Glutamatergic neuron (in vitro differentiated cells): Measurements from ENCODE around the gene TEX22. TPM values are rescaled to one million over a fixed set of nuclear protein-coding genes. Genes with fewer than 3 reads are reported as not detected.

Experiments used
- DNase-seq: peaks from one replicate; pipeline ENCODE4 v3.0.0; 2022
- H3K27ac Mint-ChIP-seq: one replicate; pipeline ENCODE4 v1.8.0; 2020; ENCODE audit warnings: mild to moderate bottlenecking, mixed read lengths, inconsistent platforms; ENCODE audit not compliant: unreplicated experiment
- H3K27me3 Mint-ChIP-seq: one replicate; pipeline ENCODE4 v1.8.0; 2020; ENCODE audit warnings: mild to moderate bottlenecking, moderate library complexity, mixed read lengths, inconsistent platforms; ENCODE audit not compliant: unreplicated experiment
- H3K36me3 Mint-ChIP-seq: one replicate; pipeline ENCODE4 v1.8.0; 2020; ENCODE audit warnings: mild to moderate bottlenecking, mixed read lengths, inconsistent platforms; ENCODE audit not compliant: unreplicated experiment
- H3K4me1 Mint-ChIP-seq: one replicate; pipeline ENCODE4 v1.8.0; 2020; ENCODE audit warnings: mild to moderate bottlenecking, low read depth, mixed read lengths, inconsistent platforms; ENCODE audit not compliant: unreplicated experiment
- H3K4me3 Mint-ChIP-seq: one replicate; pipeline ENCODE4 v1.8.0; 2020; ENCODE audit warnings: mild to moderate bottlenecking, mixed read lengths, inconsistent platforms; ENCODE audit not compliant: unreplicated experiment
- H3K9me3 Mint-ChIP-seq: one replicate; pipeline ENCODE4 v1.8.0; 2020; ENCODE audit warnings: mild to moderate bottlenecking, moderate library complexity, mixed read lengths, inconsistent platforms; ENCODE audit not compliant: unreplicated experiment
- total RNA-seq: library from RNA; stranded (reverse); fragmentation: NEBNext Ultra II Directional; extraction: Animal tissue kit (Norgen Biotek cat#: 25700); gene quantifications from one replicate; pipeline ENCODE4 v1.2.1, GENCODE V29; 2021; ENCODE audit not compliant: unreplicated experiment
- TF ChIP-seq, protein P1 (sequence below): fragments of 200-600 bp; sonication (generic); IDR thresholded peaks from one replicate; pipeline ENCODE4 v1.5.0; 2021; ENCODE audit not compliant: partially characterized antibody, unreplicated experiment

Gene TEX22
- total RNA-seq, 1 donor from 2014 or later, result 2.7 TPM

GRCh38 chr14:105436891-105437722 is 38.8 kb downstream of the TEX22 start:
- H3K9me3 Mint-ChIP-seq, result peaks cover 13% of the 10 kb centered on the region
- peaks cover 4% of the 10 kb centered on the region for H3K4me1 Mint-ChIP-seq
- H3K4me3 Mint-ChIP-seq, result no peak overlapping the region
- TF ChIP-seq, protein P1, sequence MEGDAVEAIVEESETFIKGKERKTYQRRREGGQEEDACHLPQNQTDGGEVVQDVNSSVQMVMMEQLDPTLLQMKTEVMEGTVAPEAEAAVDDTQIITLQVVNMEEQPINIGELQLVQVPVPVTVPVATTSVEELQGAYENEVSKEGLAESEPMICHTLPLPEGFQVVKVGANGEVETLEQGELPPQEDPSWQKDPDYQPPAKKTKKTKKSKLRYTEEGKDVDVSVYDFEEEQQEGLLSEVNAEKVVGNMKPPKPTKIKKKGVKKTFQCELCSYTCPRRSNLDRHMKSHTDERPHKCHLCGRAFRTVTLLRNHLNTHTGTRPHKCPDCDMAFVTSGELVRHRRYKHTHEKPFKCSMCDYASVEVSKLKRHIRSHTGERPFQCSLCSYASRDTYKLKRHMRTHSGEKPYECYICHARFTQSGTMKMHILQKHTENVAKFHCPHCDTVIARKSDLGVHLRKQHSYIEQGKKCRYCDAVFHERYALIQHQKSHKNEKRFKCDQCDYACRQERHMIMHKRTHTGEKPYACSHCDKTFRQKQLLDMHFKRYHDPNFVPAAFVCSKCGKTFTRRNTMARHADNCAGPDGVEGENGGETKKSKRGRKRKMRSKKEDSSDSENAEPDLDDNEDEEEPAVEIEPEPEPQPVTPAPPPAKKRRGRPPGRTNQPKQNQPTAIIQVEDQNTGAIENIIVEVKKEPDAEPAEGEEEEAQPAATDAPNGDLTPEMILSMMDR, result no peak
- H3K36me3 Mint-ChIP-seq, result peaks cover 15% of the 10 kb centered on the region
- no peak for DNase-seq
- peaks cover 5% of the 10 kb centered on the region for H3K27me3 Mint-ChIP-seq
- H3K27ac Mint-ChIP-seq, result no peak overlapping the region

DNA sequence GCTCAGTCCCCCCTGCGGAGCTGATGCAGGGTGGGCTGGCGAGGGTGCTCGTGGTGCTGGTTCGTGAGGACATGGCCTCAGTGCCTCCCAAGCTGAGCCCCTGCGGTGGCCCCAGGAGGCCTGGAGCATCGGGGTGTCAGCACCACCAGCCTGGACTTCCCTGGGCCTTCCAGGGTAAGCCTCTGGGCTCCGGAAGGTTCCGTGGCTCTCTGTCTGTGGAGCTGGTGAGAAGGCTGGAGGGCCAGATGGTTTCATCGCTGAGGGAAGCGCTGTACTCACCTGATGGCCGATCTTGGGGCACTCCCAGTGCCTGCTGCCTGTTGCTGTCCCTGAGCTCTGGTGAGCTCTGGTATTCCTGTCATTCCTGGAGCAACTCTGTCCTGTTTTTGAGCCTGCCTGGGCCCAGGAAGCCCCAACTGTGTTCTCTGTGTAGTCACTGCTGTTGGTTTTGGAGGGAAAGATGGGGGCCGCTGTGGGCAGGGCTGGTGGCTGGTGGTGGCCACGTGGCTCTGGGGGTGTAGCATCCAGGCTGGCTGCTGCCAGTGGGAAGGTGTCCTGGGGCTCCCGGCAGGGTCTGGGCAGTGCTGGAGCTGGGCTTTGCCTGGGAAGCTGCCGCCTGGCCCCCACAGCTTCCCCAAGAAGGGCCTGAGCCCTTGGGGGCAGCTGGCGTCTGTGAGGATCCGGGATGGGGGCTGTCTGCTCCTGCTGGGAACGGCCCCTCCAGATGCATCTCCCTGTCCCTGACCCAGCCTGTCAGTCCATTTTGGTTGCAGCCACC is 39.6 kb downstream of the TEX22 start:
- Mint-ChIP-seq H3K4me3 (no peak overlapping the region), H3K4me1 (peaks cover 4% of the 10 kb centered on the region), H3K9me3 (peaks cover 15% of the 10 kb centered on the region), H3K27ac (no peak overlapping the region), H3K36me3 (peaks cover 15% of the 10 kb centered on the region), H3K27me3 (peaks cover 8% of the 10 kb centered on the region)
- no peak for DNase-seq
- TF ChIP-seq, protein P1, result no peak

DNA sequence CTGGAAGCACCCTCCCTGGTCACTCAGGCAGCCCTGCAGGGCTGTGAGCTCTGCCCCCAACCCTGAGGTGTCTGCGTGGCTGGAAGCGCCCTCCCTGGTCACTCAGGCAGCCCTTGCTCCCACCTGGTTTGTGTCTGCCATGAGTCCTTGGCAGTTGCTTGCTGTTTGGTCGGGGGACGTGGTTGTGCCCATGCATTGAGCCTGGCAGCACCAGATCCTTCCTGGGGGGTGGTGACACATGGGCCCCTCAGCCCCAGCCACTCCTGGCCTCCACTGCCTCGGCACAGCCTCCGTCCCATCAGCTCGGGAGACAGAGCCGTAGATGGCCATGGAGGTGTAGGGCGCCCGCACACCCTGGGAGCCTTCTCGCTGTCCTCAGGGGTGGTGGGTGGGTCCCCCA is 40.8 kb downstream of the TEX22 start:
- no peak for DNase-seq
- TF ChIP-seq, protein P1, result no peak
- no peak overlapping the region for H3K4me3 Mint-ChIP-seq
- peaks cover 4% of the 10 kb centered on the region for H3K4me1 Mint-ChIP-seq
- H3K9me3 Mint-ChIP-seq, result peaks cover 15% of the 10 kb centered on the region
- H3K27ac Mint-ChIP-seq, result no peak overlapping the region
- peaks cover 8% of the 10 kb centered on the region for H3K27me3 Mint-ChIP-seq
- peaks cover 15% of the 10 kb centered on the region for H3K36me3 Mint-ChIP-seq

GRCh38 chr14:105439710-105440553 is 41.6 kb downstream of the TEX22 start:
- TF ChIP-seq, protein P1, result no peak
- Mint-ChIP-seq H3K4me1 (peaks cover 4% of the 10 kb centered on the region), H3K9me3 (peaks cover 12% of the 10 kb centered on the region), H3K4me3 (no peak overlapping the region), H3K36me3 (peaks cover 12% of the 10 kb centered on the region), H3K27ac (no peak overlapping the region), H3K27me3 (peaks cover 12% of the 10 kb centered on the region)
- DNase-seq, result no peak
